22Rv1 (cell line): ENCODE data around the gene PLEKHD1.

Experiments used
- H3K27ac ChIP-seq: fragments of 450-650 bp; 2 replicates; pipeline ENCODE4 v1.5.1; 2017
- CTCF ChIP-seq: fragments of 450-650 bp; IDR thresholded peaks from 2 replicates; pipeline ENCODE4 v1.5.1; 2017; ENCODE audit warnings: mild to moderate bottlenecking
- ZFX ChIP-seq: fragments of 450-650 bp; IDR thresholded peaks from 2 replicates; pipeline ENCODE4 v1.6.1; 2017; ENCODE audit warnings: antibody characterized with exemption, borderline replicate concordance

PLEKHD1 gene

DNA sequence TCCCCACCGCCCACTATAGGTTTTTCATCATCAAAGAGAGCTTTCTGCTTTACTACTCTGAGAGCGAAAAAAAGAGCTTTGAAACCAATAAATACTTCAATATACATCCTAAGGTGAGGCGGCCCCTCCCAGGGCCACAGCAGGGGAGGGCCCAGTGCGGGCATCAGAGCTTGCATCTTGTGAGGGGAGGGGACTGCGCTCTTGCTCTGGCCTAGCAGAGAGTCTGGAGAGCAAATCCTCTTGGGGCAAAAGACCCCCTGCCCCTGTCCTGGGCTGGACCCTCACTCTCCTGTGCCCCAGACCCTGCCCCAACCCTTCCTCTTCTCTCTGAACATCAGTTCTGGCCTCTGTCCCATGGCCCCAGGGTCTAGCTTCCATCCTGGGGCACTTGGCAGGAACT, 15.6 kb downstream of the PLEKHD1 start:
- TF ChIP-seq ZFX (no peak), CTCF (no peak)
- H3K27ac ChIP-seq = no peak overlapping the region

DNA sequence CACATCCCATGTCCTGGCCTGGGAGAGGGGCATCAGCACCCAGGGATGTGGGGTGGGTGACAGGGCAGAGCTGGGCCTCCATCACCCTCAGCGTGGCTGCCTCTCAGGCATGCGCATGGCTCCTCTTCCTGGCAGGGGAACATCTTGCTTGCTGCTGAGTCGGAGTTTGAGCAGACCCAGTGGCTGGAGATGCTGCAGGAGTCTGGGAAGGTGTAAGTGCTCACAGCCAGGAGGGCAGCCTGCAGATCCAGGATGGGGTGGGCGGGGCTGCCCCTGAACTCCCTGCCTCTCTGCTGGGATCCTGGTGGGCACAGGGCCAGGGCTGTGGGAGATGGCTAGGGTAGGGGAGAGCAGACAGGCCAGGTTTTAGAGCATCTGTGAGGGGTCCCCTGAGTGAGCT, 16.2 kb downstream of the PLEKHD1 start:
- TF ChIP-seq ZFX (no peak), CTCF (no peak)
- H3K27ac ChIP-seq = no peak overlapping the region

DNA sequence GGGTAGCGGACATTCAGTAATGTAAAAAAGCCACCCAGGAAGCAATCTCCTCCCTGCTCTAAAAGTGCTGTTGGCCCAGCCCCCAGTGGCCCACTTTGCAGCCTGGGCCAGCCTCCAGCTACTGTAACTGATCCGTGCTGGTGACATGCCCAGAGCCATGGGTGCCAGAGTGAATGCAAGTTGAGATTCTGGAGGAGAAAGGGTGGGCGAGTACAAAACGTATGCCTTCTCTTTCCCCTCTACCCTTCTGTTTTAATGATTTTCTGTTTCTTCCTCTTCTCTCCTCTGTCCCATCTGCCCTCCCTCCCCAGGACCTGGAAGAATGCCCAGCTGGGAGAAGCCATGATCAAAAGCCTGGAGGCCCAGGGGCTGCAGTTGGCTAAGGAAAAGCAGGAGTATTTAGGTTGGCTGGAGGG, 16.9 kb downstream of the PLEKHD1 start:
- TF ChIP-seq CTCF = no peak
- TF ChIP-seq ZFX = no peak
- no peak overlapping the region for H3K27ac ChIP-seq

DNA sequence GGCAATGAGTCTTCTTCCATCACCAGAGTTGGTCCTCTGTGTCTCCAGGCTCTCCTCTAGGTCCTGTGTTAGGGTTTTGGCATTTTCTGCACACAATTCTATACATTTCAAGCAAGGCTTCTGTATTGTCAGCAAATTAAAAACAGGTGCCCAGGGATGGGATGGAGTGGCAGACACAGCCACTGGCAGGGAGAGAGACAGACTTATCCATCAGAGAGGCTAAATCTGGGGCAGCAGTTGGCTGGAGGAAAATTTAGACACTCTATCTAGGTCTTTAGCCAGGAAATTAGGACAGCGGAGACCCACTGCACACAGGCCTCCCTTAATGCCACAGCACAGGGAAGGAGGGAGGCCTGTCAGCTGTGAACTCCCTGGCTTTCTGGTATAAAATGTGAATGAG, 20.2 kb downstream of the PLEKHD1 start:
- TF ChIP-seq CTCF (no peak), ZFX (no peak)
- H3K27ac ChIP-seq = no peak overlapping the region

DNA sequence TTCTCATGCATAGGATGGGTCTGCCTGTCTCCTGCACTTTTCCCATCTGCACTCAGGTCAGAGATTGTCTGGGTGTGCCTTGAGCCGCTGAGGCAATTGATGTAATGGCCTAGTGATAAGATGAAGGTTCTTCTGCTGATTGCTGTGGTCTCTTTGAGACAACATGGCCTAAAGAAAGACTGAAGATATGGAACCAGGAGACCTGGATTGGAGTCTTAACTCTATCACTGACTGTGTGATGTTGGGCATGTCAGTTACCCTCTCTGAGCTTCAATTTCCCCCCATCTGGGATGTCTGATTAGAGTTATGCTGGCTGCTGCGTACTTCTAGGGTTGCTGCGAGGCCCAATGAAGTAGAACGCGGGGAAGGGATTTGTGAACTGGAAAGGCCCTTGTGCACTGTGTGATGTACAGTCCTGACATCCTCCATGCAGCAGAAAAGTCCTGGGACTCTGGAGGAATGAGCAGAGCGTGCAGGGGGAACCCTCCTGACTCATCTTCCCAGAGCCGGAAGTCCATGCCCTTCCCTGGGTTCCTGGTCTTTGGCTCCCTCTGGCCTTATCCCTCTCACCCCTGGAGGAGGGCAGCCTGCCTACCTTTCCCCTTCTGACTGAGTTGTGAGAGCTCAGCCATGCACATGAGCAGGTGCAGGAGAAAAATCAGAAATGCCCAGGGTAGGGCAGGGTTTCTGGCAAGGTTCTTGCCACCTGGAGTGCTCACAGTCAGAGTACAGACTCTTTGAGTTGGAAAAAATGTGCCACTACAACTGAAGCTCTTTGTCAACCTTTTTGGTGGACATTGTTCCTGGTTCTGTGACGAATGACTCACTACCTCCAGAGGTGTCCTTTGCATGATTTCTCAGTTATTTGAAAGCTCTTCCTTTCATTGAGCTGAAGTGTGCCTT, 21.1 kb downstream of the PLEKHD1 start:
- TF ChIP-seq CTCF = no peak
- no peak for TF ChIP-seq ZFX
- no peak overlapping the region for H3K27ac ChIP-seq

DNA sequence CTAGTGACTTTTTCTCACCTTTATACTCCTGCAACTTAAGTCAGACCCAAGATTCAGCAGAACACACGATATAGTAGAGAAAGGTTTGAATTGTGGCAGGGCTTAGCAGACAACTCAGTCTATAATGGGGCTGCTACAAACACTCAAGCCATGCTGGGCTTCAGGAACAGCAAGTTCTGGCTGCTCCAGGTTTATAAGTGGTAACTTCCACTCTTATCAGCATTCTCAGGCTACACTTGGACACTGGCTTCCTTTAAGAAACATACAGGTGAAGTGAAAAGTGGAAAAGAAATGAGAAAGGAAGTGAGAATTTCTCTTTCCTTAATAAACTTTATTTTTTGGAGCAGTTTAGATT, 21.7 kb downstream of the PLEKHD1 start:
- H3K27ac ChIP-seq = no peak overlapping the region
- TF ChIP-seq CTCF (no peak), ZFX (no peak)

DNA sequence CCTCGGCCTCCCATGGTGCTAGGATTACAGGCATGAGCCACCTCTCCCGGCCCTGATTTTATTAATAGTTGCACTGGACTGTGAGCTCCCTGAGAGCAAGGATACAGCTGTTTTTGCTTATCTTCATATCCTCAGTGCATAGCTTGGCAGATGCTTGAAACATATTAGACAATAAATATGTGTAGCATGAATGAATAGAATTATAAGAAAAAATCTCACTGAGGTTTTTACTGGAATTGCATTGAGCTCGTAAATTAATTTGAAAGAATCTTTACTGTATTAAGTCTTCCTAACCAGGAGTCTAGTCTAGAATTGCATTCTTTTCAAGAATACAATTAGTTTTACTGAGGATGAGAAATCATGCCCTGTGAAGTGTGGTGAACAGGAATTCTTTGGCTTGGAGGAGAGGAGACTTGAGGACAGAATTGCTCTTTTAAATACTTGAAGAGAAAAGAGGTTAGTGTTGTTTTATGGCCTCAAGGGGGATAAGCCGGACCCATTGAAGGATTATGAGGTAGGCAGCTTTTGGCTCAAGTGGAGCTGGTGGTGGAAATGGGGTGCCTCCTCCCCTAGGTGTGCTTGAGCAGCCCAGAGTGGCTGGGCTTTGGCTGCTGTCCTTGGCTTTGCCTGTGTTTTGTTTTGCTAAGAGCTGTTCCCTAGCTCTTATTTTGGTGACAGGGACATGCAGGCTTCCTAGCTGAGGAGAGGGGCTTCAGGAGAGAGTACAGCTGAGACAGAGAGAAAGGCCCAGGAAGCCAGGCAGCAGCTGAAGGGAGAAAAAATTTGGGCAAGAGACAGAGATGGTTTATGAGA, 34.0 kb downstream of the PLEKHD1 start:
- TF ChIP-seq CTCF = no peak
- TF ChIP-seq ZFX = no peak

More for the DNA sequence above, 34.0 kb downstream of the PLEKHD1 start:
- H3K27ac ChIP-seq = no peak overlapping the region
